MM.1S (cell line): ENCODE measurements around the gene ARCN1.
"Not testable (repeated sequence)": the region's sequence is repeated elsewhere in the genome, so short reads cannot be mapped to it uniquely, and the experiment has no call there.

Experiments
- DNase-seq: peaks from one replicate; pipeline ENCODE4 v3.0.0-alpha.2; 2015
- H2AFZ ChIP-seq: fragments of 300-600 bp; sonication (generic); 2 replicates; pipeline ENCODE4 v1.6.0; 2016; ENCODE audit warnings: antibody characterized with exemption, low read length
- H3F3A ChIP-seq: fragments of 300-600 bp; sonication (generic); 2 replicates; pipeline ENCODE4 v1.6.1; 2016; ENCODE audit warnings: mild to moderate bottlenecking, antibody characterized with exemption, low read length, moderate library complexity, mixed read lengths; ENCODE audit not compliant: insufficient read depth
- H3K27ac ChIP-seq: fragments of 300-600 bp; sonication (generic); 2 replicates; pipeline ENCODE4 v1.5.1; 2016; ENCODE audit warnings: mild to moderate bottlenecking, low read length
- H3K27me3 ChIP-seq: fragments of 300-600 bp; sonication (generic); replicated peaks from 2 replicates; pipeline ENCODE4 v1.6.0; 2016; ENCODE audit warnings: low read length; ENCODE audit not compliant: insufficient read depth
- H3K36me3 ChIP-seq: fragments of 300-600 bp; sonication (generic); replicated peaks from 2 replicates; pipeline ENCODE4 v1.6.1; 2016; ENCODE audit warnings: mild to moderate bottlenecking, low read length, mixed read lengths; ENCODE audit not compliant: insufficient read depth
- H3K4me1 ChIP-seq: fragments of 300-600 bp; sonication (generic); 2 replicates; pipeline ENCODE4 v1.6.1; 2016; ENCODE audit warnings: low read length, mixed read lengths
- H3K4me2 ChIP-seq: fragments of 300-600 bp; sonication (generic); 2 replicates; pipeline ENCODE4 v1.6.0; 2016; ENCODE audit warnings: low read depth, low read length
- H3K4me3 ChIP-seq: fragments of 300-600 bp; sonication (generic); 2 replicates; pipeline ENCODE4 v1.5.1; 2016; ENCODE audit warnings: low read length, mixed read lengths
- H3K79me2 ChIP-seq: fragments of 300-600 bp; sonication (generic); 2 replicates; pipeline ENCODE4 v1.6.1; 2016; ENCODE audit warnings: mixed run types, low read length, mixed read lengths
- H3K9ac ChIP-seq: fragments of 300-600 bp; sonication (generic); 2 replicates; pipeline ENCODE4 v1.6.1; 2016; ENCODE audit warnings: low read length, mixed read lengths
- H3K9me2 ChIP-seq: fragments of 300-600 bp; sonication (generic); replicated peaks from 2 replicates; pipeline ENCODE4 v1.6.1; 2016; ENCODE audit warnings: mild to moderate bottlenecking, low read length, mixed read lengths; ENCODE audit not compliant: insufficient read depth
- H3K9me3 ChIP-seq: fragments of 300-600 bp; sonication (generic); replicated peaks from 2 replicates; pipeline ENCODE4 v1.6.1; 2016; ENCODE audit warnings: mild to moderate bottlenecking, low read length, mixed read lengths; ENCODE audit not compliant: insufficient read depth
- H4K20me1 ChIP-seq: fragments of 300-600 bp; sonication (generic); 2 replicates; pipeline ENCODE4 v1.6.1; 2016; ENCODE audit warnings: mild to moderate bottlenecking, low read length, moderate library complexity, mixed read lengths; ENCODE audit not compliant: insufficient read depth
- CTCF ChIP-seq: fragments of 300-600 bp; sonication (generic); IDR thresholded peaks from 2 replicates; pipeline ENCODE4 v1.5.1; 2016; ENCODE audit warnings: antibody characterized with exemption, low read length, mixed read lengths
- EZH2 ChIP-seq: fragments of 300-600 bp; sonication (generic); optimal IDR thresholded peaks from 2 replicates; pipeline ENCODE3; 2017; ENCODE audit warnings: low read depth, mild to moderate bottlenecking, antibody characterized with exemption, low read length, mixed read lengths
- EZH2phosphoT487 ChIP-seq: fragments of 300-600 bp; sonication (generic); IDR thresholded peaks from 2 replicates; pipeline ENCODE4 v1.6.1; 2018; ENCODE audit warnings: antibody characterized with exemption, low read length

ARCN1 gene

DNA sequence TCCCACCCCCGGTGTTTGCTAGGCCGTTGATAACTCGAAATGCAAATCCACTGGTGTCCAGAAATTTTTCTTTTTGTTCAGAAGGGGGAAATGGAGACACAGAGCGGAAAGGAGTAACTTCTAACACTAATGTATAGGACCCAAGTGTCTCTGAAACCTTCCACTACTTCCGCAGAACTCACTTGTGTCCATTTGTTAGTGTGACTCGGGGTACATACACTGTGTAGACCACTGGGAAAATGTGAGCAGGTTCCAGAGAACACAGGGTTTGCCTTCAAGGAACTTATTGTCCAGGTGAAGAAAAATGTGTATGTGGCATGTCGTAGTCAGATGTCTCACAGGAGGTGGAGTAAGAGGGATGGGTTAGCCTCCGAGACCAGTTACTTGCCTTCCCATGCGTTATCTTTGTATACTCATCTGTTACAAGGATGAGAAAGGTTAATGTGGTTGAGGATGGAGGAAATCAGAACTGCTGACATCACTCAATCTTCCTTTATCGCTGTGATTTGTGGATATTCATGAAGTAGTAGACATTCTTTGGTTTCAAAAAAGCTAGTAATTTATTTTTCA lies 857 bp downstream of the ARCN1 start:
- Histone ChIP-seq H3K27me3 (no peaks in the 10 kb centered on the region), H3K36me3 (no peaks in the 10 kb centered on the region), H3K79me2 (peaks cover 58% of the 10 kb centered on the region), H4K20me1 (peaks cover 34% of the 10 kb centered on the region), H3K4me1 (peaks cover 10% of the 10 kb centered on the region; the same call in 1 of the 2 replicates), H3K9me3 (no peaks in the 10 kb centered on the region), H3K9ac (peak overlapping the region; percentile 99), H3K9me2 (no peaks in the 10 kb centered on the region), H3K27ac (peak overlapping the region; percentile 78; the same call in 1 of the 2 replicates), H3F3A (peaks cover 8% of the 10 kb centered on the region; the same call in 1 of the 2 replicates), H2AFZ (peak overlapping the region; percentile 92), H3K4me2 (peak overlapping the region; percentile 91), H3K4me3 (peak overlapping the region; percentile 100)
- no peak for TF ChIP-seq CTCF
- no peak for TF ChIP-seq EZH2
- no peak for TF ChIP-seq EZH2phosphoT487
- peak; percentile 28 for DNase-seq

DNA sequence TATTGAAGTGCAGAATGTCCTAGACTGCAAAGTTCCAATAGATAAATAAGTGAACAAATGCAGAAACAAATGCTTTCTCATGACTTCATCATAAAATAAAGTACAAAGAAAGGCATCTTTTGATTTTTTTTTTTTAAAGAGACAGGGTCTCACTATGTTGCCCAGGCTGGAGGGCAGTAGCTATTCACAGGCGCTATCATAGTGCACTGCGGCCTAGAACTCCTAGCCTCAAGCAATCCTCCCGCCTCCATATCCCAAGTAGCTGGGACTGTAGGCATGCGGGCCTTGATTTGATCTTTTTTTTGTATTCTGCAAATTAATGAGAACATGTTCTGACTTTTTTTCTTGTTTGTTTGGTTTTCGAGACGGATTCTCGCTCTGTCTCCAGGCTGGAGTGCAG lies 2.4 kb downstream of the ARCN1 start:
- Histone ChIP-seq H3K4me3 (no peak overlapping the region), H3K9me3 (no peaks in the 10 kb centered on the region), H3K79me2 (peaks cover 72% of the 10 kb centered on the region), H3K9ac (no peak overlapping the region), H3F3A (peaks cover 8% of the 10 kb centered on the region; the same call in 1 of the 2 replicates), H3K9me2 (no peaks in the 10 kb centered on the region), H3K4me2 (no peak overlapping the region), H4K20me1 (peaks cover 37% of the 10 kb centered on the region), H3K27me3 (no peaks in the 10 kb centered on the region), H3K27ac (no peak overlapping the region), H2AFZ (no peak overlapping the region), H3K36me3 (no peaks in the 10 kb centered on the region; the same call in 1 of the 2 replicates), H3K4me1 (peaks cover 10% of the 10 kb centered on the region; the same call in 1 of the 2 replicates)
- no peak for TF ChIP-seq EZH2phosphoT487
- no peak for TF ChIP-seq EZH2
- TF ChIP-seq CTCF = no peak
- no peak for DNase-seq

DNA sequence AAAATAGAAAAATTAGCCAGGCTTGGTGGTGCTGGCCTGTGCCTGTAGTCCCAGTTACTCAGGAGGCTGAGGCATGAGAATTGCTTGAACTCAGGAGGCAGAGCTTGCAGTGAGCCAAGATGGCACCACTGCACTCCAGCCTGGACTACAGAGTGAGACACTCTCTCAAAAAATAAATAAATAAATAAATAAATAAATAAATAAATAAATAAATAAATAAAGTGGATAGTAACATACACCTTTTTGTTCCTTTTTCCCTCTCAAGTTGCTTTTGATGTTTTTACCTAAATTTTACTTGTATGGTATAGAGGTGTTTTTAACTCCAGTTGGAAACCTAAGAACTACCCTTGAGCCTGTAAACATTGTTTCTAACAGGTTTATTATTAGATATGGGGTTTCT lies 5.8 kb downstream of the ARCN1 start:
- Histone ChIP-seq H4K20me1 (peaks cover 43% of the 10 kb centered on the region), H3K79me2 (peaks cover 90% of the 10 kb centered on the region)
- not testable (repeated sequence) for H3K27ac ChIP-seq, H3K9me3 ChIP-seq, H3K27me3 ChIP-seq, H3K4me3 ChIP-seq, H3F3A ChIP-seq, H3K4me1 ChIP-seq, H3K9ac ChIP-seq, H3K36me3 ChIP-seq, H3K9me2 ChIP-seq, H2AFZ ChIP-seq, DNase-seq, H3K4me2 ChIP-seq

GRCh38 chr11:118581057-118581456 lies 8.8 kb downstream of the ARCN1 start:
- no peak for DNase-seq
- Histone ChIP-seq H3K9ac (no peak overlapping the region), H3F3A (0 out of 2 replicates have a peak, but pooled peaks cover 5% of the 10 kb centered on the region), H3K27ac (no peak overlapping the region), H3K4me2 (no peak overlapping the region), H3K9me2 (no peaks in the 10 kb centered on the region), H4K20me1 (peaks cover 23% of the 10 kb centered on the region), H2AFZ (no peak overlapping the region), H3K36me3 (peaks cover 11% of the 10 kb centered on the region), H3K79me2 (peaks cover 66% of the 10 kb centered on the region), H3K4me3 (no peak overlapping the region), H3K9me3 (no peaks in the 10 kb centered on the region), H3K4me1 (no peaks in the 10 kb centered on the region), H3K27me3 (no peaks in the 10 kb centered on the region)
- TF ChIP-seq CTCF (no peak), EZH2 (no peak), EZH2phosphoT487 (no peak)
